Activated CD4-positive, alpha-beta T cell treated with anti-CD3 and anti-CD28 coated beads, Interleukin-2, amount 10 ng/mL, durations not matched to agents 24 days and 14 days (primary cell): Measurements from ENCODE around the gene DLGAP4. TPM values are rescaled to one million over a fixed set of nuclear protein-coding genes. Genes with fewer than 3 reads are reported as not detected.

Source experiments
- DNase-seq: peaks from one replicate; pipeline ENCODE4 v3.0.0; 2022
- H3K27ac Mint-ChIP-seq: one replicate; pipeline ENCODE4 v1.8.0; 2022; ENCODE audit warnings: mild to moderate bottlenecking, mixed read lengths
- H3K27me3 Mint-ChIP-seq: one replicate; pipeline ENCODE4 v1.8.0; 2022; ENCODE audit warnings: mixed read lengths
- H3K36me3 Mint-ChIP-seq: one replicate; pipeline ENCODE4 v1.8.0; 2022; ENCODE audit warnings: low read depth, mild to moderate bottlenecking, mixed read lengths
- H3K4me1 Mint-ChIP-seq: one replicate; pipeline ENCODE4 v1.8.0; 2021; ENCODE audit warnings: mixed read lengths
- H3K4me3 Mint-ChIP-seq: one replicate; pipeline ENCODE4 v1.8.0; 2022; ENCODE audit warnings: mild to moderate bottlenecking, moderate library complexity, mixed read lengths
- H3K9me3 Mint-ChIP-seq: one replicate; pipeline ENCODE4 v1.8.0; 2021; ENCODE audit warnings: mixed read lengths
- intact Hi-C: fragments of 100-400 bp; cut with micrococcal nuclease; formaldehyde crosslinking; loops from one replicate; pipeline ENCODE4 v1.15.1; 2023
- total RNA-seq: library from RNA; stranded (reverse); gene quantifications from 2 replicates; pipeline ENCODE4 v1.2.3, GENCODE V29; 2022

The DLGAP4 gene
- total RNA-seq, 1 donor from 2014 or later = 21.3 TPM

DNA sequence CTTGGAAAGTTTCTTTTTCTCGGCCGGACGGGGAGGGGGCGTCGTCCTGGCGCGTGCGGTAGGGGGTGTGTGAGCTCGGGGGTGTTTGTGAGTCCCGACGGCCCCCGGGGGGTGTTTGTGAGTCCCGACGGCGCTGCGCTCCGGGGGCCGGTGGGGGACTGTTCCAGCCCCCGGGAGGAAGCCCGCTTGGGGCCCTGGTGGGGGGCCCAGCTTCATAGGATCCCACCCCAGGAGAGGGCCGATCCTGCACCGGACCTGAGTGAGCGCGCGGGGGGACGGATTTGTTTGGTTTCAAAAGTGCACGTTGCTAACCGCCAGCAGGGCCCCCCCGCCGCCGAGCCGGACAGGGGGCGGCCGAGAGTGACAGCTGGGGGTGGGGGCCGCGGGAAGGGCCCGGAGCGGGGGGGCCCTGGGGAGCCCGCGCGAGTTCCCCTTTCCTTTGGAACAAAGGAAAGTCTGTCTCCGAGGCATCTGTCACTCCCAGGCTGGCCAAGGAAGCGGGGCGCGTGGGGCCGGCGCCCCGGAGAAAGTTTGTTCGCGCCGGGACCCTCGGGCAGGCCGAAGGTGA lies 267.7 kb downstream of the DLGAP4 start:
- H3K36me3 Mint-ChIP-seq = peaks cover 28% of the 10 kb centered on the region
- DNase-seq = peak; percentile 80
- no peaks in the 10 kb centered on the region for H3K27me3 Mint-ChIP-seq
- peak overlapping the region; percentile 93 for H3K4me3 Mint-ChIP-seq
- H3K27ac Mint-ChIP-seq = peak overlapping the region; percentile 87
- intact Hi-C loops = loop anchor here (1.0 to 10.0 kb wide), 4 partner anchors 17 to 951 kb away; partner anchors contain the start of genes BLCAP, NNAT and RAB5IF
- peaks cover 36% of the 10 kb centered on the region for H3K4me1 Mint-ChIP-seq
- H3K9me3 Mint-ChIP-seq = no peaks in the 10 kb centered on the region

DNA sequence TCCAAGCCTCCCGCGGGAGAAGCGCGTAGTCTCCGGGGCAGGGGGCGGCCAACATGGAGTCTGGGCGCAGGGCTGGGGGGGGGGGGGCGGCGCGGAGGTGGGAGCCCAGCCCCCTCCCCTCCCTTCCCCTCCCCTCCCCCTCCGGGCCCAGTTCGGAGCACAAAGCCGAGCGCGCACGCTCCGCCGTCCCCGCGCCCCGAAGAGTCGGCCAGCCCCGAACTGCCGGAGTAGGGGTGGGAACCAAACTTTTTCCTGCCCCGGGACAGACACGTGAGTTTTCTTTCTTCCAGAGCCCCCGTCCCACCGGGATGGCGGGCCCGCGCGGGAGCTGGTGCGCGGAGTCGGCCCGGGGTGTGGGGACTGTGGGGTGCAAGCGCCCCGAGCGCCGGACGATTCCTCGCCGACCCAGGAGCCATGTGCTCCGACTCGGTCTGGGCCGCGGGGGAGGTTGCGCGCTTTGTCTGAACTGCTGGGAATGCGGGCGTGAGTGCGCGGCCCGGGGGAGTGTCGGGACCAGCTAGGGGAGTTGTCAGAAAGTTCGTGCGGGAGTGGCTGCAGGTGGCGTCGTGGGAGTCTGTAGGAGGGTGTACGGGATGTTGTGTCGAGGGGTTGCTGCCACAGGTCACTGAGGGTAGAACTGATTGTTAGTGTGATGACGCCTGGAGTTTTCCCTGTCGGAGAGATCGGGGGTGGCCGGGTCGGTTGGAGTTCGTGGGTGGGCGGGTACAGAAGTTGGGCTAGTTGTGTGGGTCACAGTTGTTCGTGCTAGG lies 268.4 kb downstream of the DLGAP4 start:
- peak overlapping the region; percentile 91 for H3K27ac Mint-ChIP-seq
- H3K4me1 Mint-ChIP-seq = peaks cover 36% of the 10 kb centered on the region
- H3K36me3 Mint-ChIP-seq = peaks cover 33% of the 10 kb centered on the region
- H3K4me3 Mint-ChIP-seq = peak overlapping the region; percentile 93
- H3K27me3 Mint-ChIP-seq = no peaks in the 10 kb centered on the region
- peak; percentile 84 for DNase-seq
- no peaks in the 10 kb centered on the region for H3K9me3 Mint-ChIP-seq
- intact Hi-C loops = loop anchor here (1.0 to 10.0 kb wide), 3 partner anchors 21 to 950 kb away; partner anchors contain the start of genes BLCAP and NNAT

DNA sequence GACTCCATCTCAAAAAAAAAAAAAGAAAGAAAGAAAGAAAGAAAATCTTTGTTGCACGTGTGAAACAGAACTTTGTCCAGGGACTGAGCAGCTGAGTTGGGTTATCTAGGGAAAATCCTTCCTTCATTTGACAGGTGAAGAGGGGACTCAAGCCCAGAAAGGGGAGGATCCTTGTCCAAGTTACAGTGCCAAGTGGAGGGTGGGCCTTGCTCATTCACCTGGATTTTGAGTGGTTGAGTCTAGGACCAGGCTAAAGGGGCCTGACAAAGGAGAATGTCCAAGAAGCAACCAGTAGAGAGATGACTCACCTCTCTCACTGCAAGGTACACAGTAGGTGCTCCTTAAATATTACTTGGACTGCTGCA lies 269.9 kb downstream of the DLGAP4 start:
- peaks cover 43% of the 10 kb centered on the region for H3K4me1 Mint-ChIP-seq
- H3K27ac Mint-ChIP-seq = peak overlapping the region; percentile 91
- peaks cover 42% of the 10 kb centered on the region for H3K36me3 Mint-ChIP-seq
- no peak for DNase-seq
- no peaks in the 10 kb centered on the region for H3K9me3 Mint-ChIP-seq
- H3K27me3 Mint-ChIP-seq = no peaks in the 10 kb centered on the region
- H3K4me3 Mint-ChIP-seq = peak overlapping the region; percentile 93
- intact Hi-C loops = loop anchor here (10.0 kb wide), 2 partner anchors 111 to 949 kb away; partner anchors contain the start of genes BLCAP and NNAT

Other genes with a start within 250 kb of the DLGAP4 start
- gene EPB41L1, start 151.6 kb upstream of the DLGAP4 start, total RNA-seq = 0.09 and 0.19 TPM in 2 replicates
- gene AAR2, start 69.9 kb upstream of the DLGAP4 start, total RNA-seq = 30.7 and 32.6 TPM in 2 replicates
- 0.14 and 0.33 TPM in 2 replicates for gene MYL9, start 235.2 kb downstream of the DLGAP4 start, total RNA-seq